ENCODE data around the gene ATG2A. TPM values are rescaled to one million over a fixed set of nuclear protein-coding genes. Genes with fewer than 3 reads are reported as not detected.
A peak's percentile ranks its signal among the peaks of the same experiment; 100 is the strongest.

Gene ATG2A
- total and polyA plus RNA-seq, 9 of the 15 experiments (the other 6 are each of a cell fraction or from before 2014, with no cell fraction given): 0.25 to 45.9 (median 5.2) TPM

- no TSS peak for BruUV-seq (replicated peaks)
- TF ChIP-seq ATF7 (IDR thresholded peaks at IDR 0.05) (no peak), BACH1 (tag; IDR thresholded peaks at IDR 0.05) (no peak), PHB2 (IDR thresholded peaks at IDR 0.05; ENCODE audit: low read depth) (no peak), ZBTB9 (CRISPR knock-in tag; IDR thresholded peaks at IDR 0.05) (no peak), CXXC5 (CRISPR knock-in tag; IDR thresholded peaks at IDR 0.05) (no peak), CBFA2T3 (IDR thresholded peaks at IDR 0.05) (0 out of 2 replicates have a peak, but pooled peaks have one; percentile 6), PKNOX1 (IDR thresholded peaks at IDR 0.05) (no peak), CEBPB (tag; IDR thresholded peaks at IDR 0.05) (peak; percentile 66), MLX (CRISPR knock-in tag; conservative IDR thresholded peaks at IDR 0.05) (no peak), CEBPG (CRISPR knock-in tag; IDR thresholded peaks at IDR 0.05) (no peak), CEBPG (tag; conservative IDR thresholded peaks at IDR 0.05 in 1 of 2, IDR thresholded peaks at IDR 0.05 in 1 of 2) (0 out of 4 replicates have a peak, but pooled peaks of 1 of the 2 experiments have one; percentile 9), POLR3G (IDR thresholded peaks at IDR 0.05; ENCODE audit: extremely low read depth, insufficient read length, insufficient replicate concordance) (no peak)
- Histone ChIP-seq H3K9ac (ENCODE audit: insufficient read depth in 1 of 2, low read depth in 2 of 2, low read length in 2 of 2) (peak overlapping the region in 1 of 2 experiments; percentile 99; a peak in 2 of 4 replicates), H3K9me1 (ENCODE audit: control insufficient read depth, insufficient read depth, low read length) (no peaks in the 10 kb centered on the region), H3K27ac (ENCODE audit: extremely low read depth, low read depth, low read length) (no peak overlapping the region; the same call in 2 of the 3 replicates), H3K9me3 (replicated peaks; ENCODE audit: control insufficient read depth, insufficient read depth, low read depth, low read length) (no peaks in the 10 kb centered on the region), H4K20me1 (replicated peaks; ENCODE audit: control insufficient read depth, insufficient read depth, low read length) (peaks cover 14% of the 10 kb centered on the region; the same call in 1 of the 2 replicates), H3K4me3 (peak overlapping the region; percentile 71; the same call in 1 of the 2 replicates), H3K36me3 (ENCODE audit: control insufficient read depth, insufficient read depth, low read length) (peaks cover 42% of the 10 kb centered on the region; the same call in 2 of the 3 replicates), H3K4me2 (ENCODE audit: insufficient read depth, low read length) (peak overlapping the region; percentile 95), H2AFZ (ENCODE audit: low read depth, low read length) (no peak overlapping the region), H3K79me2 (ENCODE audit: control insufficient read depth, insufficient read depth, low read length) (peaks cover 71% of the 10 kb centered on the region), H3K4me1 (replicated peaks in 1 of 2; ENCODE audit: control insufficient read depth in 2 of 2, insufficient read depth in 2 of 2, low read length in 2 of 2) (peaks cover 40 to 71% of the 10 kb centered on the region in 2 experiments), H3K27me3 (ENCODE audit: control insufficient read depth in 2 of 2, insufficient read depth in 2 of 2, low read length in 2 of 2) (no peaks in the 10 kb centered on the region; a peak in 1 of 5 replicates)
- intact Hi-C loops (cut with micrococcal nuclease): no loop called here
- DNase-seq (ENCODE audit: extremely low read depth in 1 of 4, low spot score in 3 of 4): no peak
- POLR2A ChIA-PET: interaction anchor here (0.6 to 9.0 kb wide), 10 partner anchors 10 to 1193 kb away, joined by 3 to 109 read pairs (median 4); no protein-coding TSS in a partner anchor
- 70% methylated on average over 15 of the region's 17 CpGs for WGBS (ENCODE audit: insufficient coverage, low coverage, missing lambda C conversion rate)
- CTCF ChIA-PET (ENCODE audit: low intra/inter-chr PET ratio): no interaction called here
- no peak for ATAC-seq
- no peak for FAIRE-seq
- in situ Hi-C loops (cut with MboI): no loop called here
Measured at GRCh38 chr11:64875369-64876228, 41.4 kb downstream of the ATG2A start.

All from K562 (cell line).